IMR-90 (cell line): ENCODE measurements around the gene KRTAP5-1. TPM values are rescaled to one million over a fixed set of nuclear protein-coding genes. Genes with fewer than 3 reads are reported as not detected.

ENCODE experiments used
- ATAC-seq: fragments of 200-7000 bp; cut with Tn5 transposase; 2 replicates; pipeline ENCODE4 v1.9.1; 2020; ENCODE audit warnings: low read depth, mild to moderate bottlenecking, moderate library complexity
- BruUV-seq: library from RNA; stranded (reverse); fragments of 400-500 nt; replicated peaks from 2 replicates; lab custom pipeline; 2021; lab: Mats Ljungman, UMichigan
- CTCF ChIA-PET: fragments of 300-600 bp; formaldehyde crosslinking; extraction: SDS; loops from one replicate; lab custom pipeline; 2021; ENCODE audit warnings: antibody characterized with exemption; lab: Yijun Ruan, JAX
- POLR2A ChIA-PET: fragments of 300-600 bp; sonication (Branson Sonifier 250); formaldehyde crosslinking; loops from one replicate; lab custom pipeline; 2022; ENCODE audit warnings: antibody characterized with exemption; ENCODE audit not compliant: unreplicated experiment; lab: Charles Lee
- DNase-seq: peaks from one replicate; pipeline ENCODE4 v3.0.0; 2013
- H2AFZ ChIP-seq: replicated peaks from 2 replicates; pipeline ENCODE3; 2013; ENCODE audit warnings: low read length, mild to moderate bottlenecking; ENCODE audit not compliant: poor library complexity
- H2AK5ac ChIP-seq: 2 replicates; pipeline ENCODE4 v1.6.1; 2013; ENCODE audit warnings: low read depth, low read length, inconsistent platforms
- H2AK9ac ChIP-seq: replicated peaks from 2 replicates; pipeline ENCODE3; 2013; ENCODE audit warnings: mild to moderate bottlenecking, low read depth, low read length, moderate library complexity; ENCODE audit not compliant: poor library complexity
- H2BK120ac ChIP-seq: 2 replicates; pipeline ENCODE4 v1.6.1; 2013; ENCODE audit warnings: low read depth, low read length, inconsistent platforms
- H2BK15ac ChIP-seq: 3 replicates; pipeline ENCODE4 v1.6.1; 2013; ENCODE audit warnings: low read depth, low read length, inconsistent platforms
- H2BK20ac ChIP-seq: 2 replicates; pipeline ENCODE4 v1.6.1; 2013; ENCODE audit warnings: low read depth, mild to moderate bottlenecking, inconsistent platforms, low read length, moderate library complexity
- H2BK5ac ChIP-seq: 2 replicates; pipeline ENCODE4 v1.6.1; 2013; ENCODE audit warnings: mild to moderate bottlenecking, low read depth, low read length, inconsistent platforms; ENCODE audit not compliant: poor library complexity, severe bottlenecking
- H3K14ac ChIP-seq: replicated peaks from 2 replicates; pipeline ENCODE4 v1.6.1; 2013; ENCODE audit warnings: low read depth, low read length, inconsistent platforms
- H3K18ac ChIP-seq: 2 replicates; pipeline ENCODE4 v1.6.1; 2013; ENCODE audit warnings: low read depth, low read length, control low read depth
- H3K23ac ChIP-seq: 2 replicates; pipeline ENCODE4 v1.6.1; 2013; ENCODE audit warnings: low read depth, low read length, inconsistent platforms
- H3K27ac ChIP-seq: 2 replicates; pipeline ENCODE4 v1.5.1; 2013; ENCODE audit warnings: mild to moderate bottlenecking, control low read depth, low read length; ENCODE audit not compliant: insufficient read depth
- H3K27me3 ChIP-seq: 2 replicates; pipeline ENCODE4 v1.6.1; 2013; ENCODE audit warnings: low read length; ENCODE audit not compliant: control insufficient read depth, insufficient read depth
- H3K36me3 ChIP-seq: 2 replicates; pipeline ENCODE4 v1.6.1; 2013; ENCODE audit warnings: low read length, mixed read lengths; ENCODE audit not compliant: control insufficient read depth, insufficient read depth
- H3K4ac ChIP-seq: 2 replicates; pipeline ENCODE4 v1.6.1; 2013; ENCODE audit warnings: low read depth, low read length, inconsistent platforms
- H3K4me1 ChIP-seq: 2 replicates; pipeline ENCODE4 v1.6.1; 2013; ENCODE audit warnings: low read length, mixed read lengths; ENCODE audit not compliant: control insufficient read depth, insufficient read depth
- H3K4me2 ChIP-seq: 2 replicates; pipeline ENCODE4 v1.6.1; 2013; ENCODE audit warnings: low read depth, mild to moderate bottlenecking, control low read depth, low read length, moderate library complexity
- H3K4me3 ChIP-seq: 2 replicates; pipeline ENCODE4 v1.5.1; 2013; ENCODE audit warnings: low read depth, mild to moderate bottlenecking, control low read depth, low read length, moderate library complexity; ENCODE audit not compliant: insufficient read depth
- H3K56ac ChIP-seq: 2 replicates; pipeline ENCODE4 v1.6.1; 2013; ENCODE audit warnings: low read length, inconsistent platforms; ENCODE audit not compliant: insufficient read depth; ENCODE audit errors: extremely low read depth
- H3K79me1 ChIP-seq, 2 experiments: 2 replicates each; pipeline ENCODE4 v1.6.1; 2013; ENCODE audit warnings: low read length in 2 of 2, inconsistent platforms in 1 of 2, low read depth in 1 of 2
- H3K9ac ChIP-seq: 2 replicates; pipeline ENCODE4 v1.6.1; 2013; ENCODE audit warnings: low read depth, low read length, control low read depth
- H3K9me1 ChIP-seq: 2 replicates; pipeline ENCODE4 v1.6.1; 2013; ENCODE audit warnings: low read length, inconsistent platforms; ENCODE audit not compliant: insufficient read depth
- H3K9me3 ChIP-seq: 2 replicates; pipeline ENCODE4 v1.6.1; 2013; ENCODE audit warnings: low read length; ENCODE audit not compliant: control insufficient read depth, insufficient read depth
- H4K20me1 ChIP-seq: 2 replicates; pipeline ENCODE4 v1.6.1; 2013; ENCODE audit warnings: low read length, inconsistent platforms; ENCODE audit not compliant: insufficient read depth
- H4K5ac ChIP-seq: 2 replicates; pipeline ENCODE4 v1.6.1; 2013; ENCODE audit warnings: mild to moderate bottlenecking, low read depth, low read length, control low read depth
- H4K8ac ChIP-seq, 2 experiments: 2 replicates each; pipeline ENCODE4 v1.6.1; 2013; ENCODE audit warnings: low read depth in 2 of 2, low read length in 2 of 2, control low read depth in 1 of 2, inconsistent platforms in 1 of 2
- H4K91ac ChIP-seq: 2 replicates; pipeline ENCODE4 v1.6.1; 2013; ENCODE audit warnings: low read depth, low read length, inconsistent platforms; ENCODE audit not compliant: insufficient read depth
- BHLHE40 ChIP-seq: fragments of 150-350 bp; IDR thresholded peaks from 2 replicates; pipeline ENCODE4 v1.6.1; 2016; ENCODE audit warnings: mild to moderate bottlenecking, low read depth, low read length
- CHD1 ChIP-seq: IDR thresholded peaks from 2 replicates; pipeline ENCODE4 v1.6.1; 2012; ENCODE audit warnings: low read depth, low read length, improper control_type of control experiment
- FOS ChIP-seq: fragments of 150-350 bp; IDR thresholded peaks from 2 replicates; pipeline ENCODE4 v1.6.1; 2016; ENCODE audit warnings: low read depth, low read length
- MAZ ChIP-seq: IDR thresholded peaks from 2 replicates; pipeline ENCODE4 v1.6.1; 2012; ENCODE audit warnings: low read depth, mild to moderate bottlenecking, low read length, improper control_type of control experiment, moderate library complexity, borderline replicate concordance
- NFE2L2 ChIP-seq: fragments of 150-350 bp; IDR thresholded peaks from 2 replicates; pipeline ENCODE4 v1.6.1; 2016; ENCODE audit warnings: low read depth, mild to moderate bottlenecking, low read length
- POLR2A ChIP-seq: IDR thresholded peaks from 2 replicates; pipeline ENCODE4 v1.6.1; 2012; ENCODE audit warnings: mild to moderate bottlenecking, low read depth, low read length
- WGBS, 2 experiments: methylation state at CpG; one replicate each; pipeline versions ENCODE4 v1.1.5 to v1.1.7; 2013; ENCODE audit warnings: missing lambda C conversion rate in 2 of 2; ENCODE audit not compliant: insufficient read length in 1 of 2; ENCODE audit errors: extremely low coverage in 2 of 2; 5-methylcytosine and 5-hydroxymethylcytosine counted together
- dilution Hi-C: fragments of 300-500 bp; cut with HindIII; formaldehyde crosslinking; loops from one replicate; pipeline ENCODE4 v1.14.3; 2018; ENCODE audit warnings: low sequenced_read_pairs; ENCODE audit not compliant: unreplicated experiment
- in situ Hi-C: fragments of 300-500 bp; cut with MboI; formaldehyde crosslinking; loops from 3 replicates; pipeline ENCODE4 v1.14.3; 2019; ENCODE audit warnings: low sequenced_read_pairs, inconsistent platforms, mixed read lengths
- intact Hi-C: fragments of 100-400 bp; cut with micrococcal nuclease; formaldehyde crosslinking; loops from 2 replicates; pipeline ENCODE4 v1.10.0; 2022
- polyA plus RNA-seq, 3 experiments: library from polyadenylated mRNA; depleted of rRNA; stranded (reverse); fragments of >200 nt; gene quantifications; 2 replicates each; pipeline ENCODE4 v1.2.3, GENCODE V29; 2012; ENCODE audit warnings: low replicate concordance in 1 of 3
- total RNA-seq: library from RNA; depleted of rRNA; stranded (reverse); fragments of >200 nt; gene quantifications from 2 replicates; pipeline ENCODE4 v1.2.3, GENCODE V29; 2012
- TF ChIP-seq, protein P1 (sequence below): fragments of 150-350 bp; IDR thresholded peaks from 2 replicates; pipeline ENCODE4 v1.6.1; 2017; ENCODE audit warnings: mild to moderate bottlenecking, antibody characterized with exemption, low read length, low read depth

KRTAP5-1 gene
- total and polyA plus RNA-seq, 2 of the 4 experiments (the other 2 are of a cell fraction), result not detected

DNA sequence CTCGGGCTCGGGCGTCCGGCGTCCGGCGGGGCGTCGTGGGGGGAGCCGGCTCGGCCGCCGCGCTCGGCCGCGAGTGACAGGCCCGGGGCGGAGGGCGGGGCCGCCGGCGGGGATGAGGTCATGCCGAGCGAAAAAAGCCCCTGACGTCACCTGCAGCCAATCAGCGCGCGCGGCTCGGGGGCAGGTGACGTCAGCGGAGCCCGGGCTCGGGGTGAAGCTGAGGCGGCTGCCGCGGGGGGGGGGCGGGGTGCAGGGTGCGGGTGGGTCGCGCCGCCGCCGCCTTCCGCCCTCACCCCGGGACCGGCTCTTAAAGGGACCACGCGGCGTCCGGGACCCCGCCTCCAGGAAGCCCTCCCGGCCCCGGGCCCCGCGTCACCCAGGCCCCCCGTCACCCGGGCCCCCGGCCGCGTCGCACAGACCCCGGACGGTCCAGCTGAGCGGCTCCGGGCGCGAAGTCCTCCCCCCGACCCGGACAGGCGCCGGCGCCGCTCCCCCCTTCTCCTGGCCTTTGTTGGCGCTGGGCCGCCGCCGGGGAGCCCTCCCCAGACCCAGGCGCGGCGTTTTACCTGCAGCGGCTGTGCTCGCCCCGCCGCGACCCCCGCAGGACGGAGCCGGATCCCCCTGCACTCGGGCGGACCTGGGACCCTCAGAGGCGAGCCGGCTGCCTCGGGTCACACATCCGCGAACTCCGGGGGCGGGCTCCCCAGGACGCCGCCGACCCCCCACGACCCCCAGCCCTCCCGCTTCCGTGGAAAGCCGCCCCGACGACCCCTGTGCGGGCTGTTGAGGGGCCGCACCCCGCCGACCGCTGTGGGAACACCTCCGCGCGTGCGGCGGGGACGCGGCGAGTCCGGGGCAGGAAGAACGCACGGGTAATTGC, 12.6 kb downstream of the KRTAP5-1 start, which contains the start of gene DUSP8:
Gene DUSP8, minus strand, starts transcription at position 75 of the 880 bp plus-strand sequence. CDS start 6,445 bp downstream, outside the sequence.
- no peak within 1 kb of the TSS for H2BK5ac ChIP-seq
- dilution Hi-C loops, result no loop called here
- no peak within 1 kb of the TSS; a peak in 1 of 4 replicates for H4K8ac ChIP-seq
- no peak within 1 kb of the TSS for H2BK20ac ChIP-seq
- H2AFZ ChIP-seq, result peak within 1 kb of the TSS; percentile 85
- no TSS peak for BruUV-seq
- peak within 1 kb of the TSS; percentile 59; the same call in 1 of the 2 replicates for H3K14ac ChIP-seq
- no peak within 1 kb of the TSS for H2AK5ac ChIP-seq
- peaks cover 24% of the 10 kb centered on the region for H3K27me3 ChIP-seq
- peak within 1 kb of the TSS; percentile 58 for H3K4me3 ChIP-seq
- intact Hi-C loops, result no loop called here
- H2BK120ac ChIP-seq, result 0 out of 2 replicates have a peak within 1 kb of the TSS, but pooled peaks have one; percentile 40
- peak within 1 kb of the TSS; percentile 47; the same call in 1 of the 2 replicates for H4K91ac ChIP-seq
- peak within 1 kb of the TSS; percentile 57 for H3K9ac ChIP-seq
- ChIA-PET POLR2A (interaction anchor here (0.6 kb wide), 1 partner anchor 14 kb away, joined by 4 read pairs; no protein-coding TSS in a partner anchor), CTCF (interaction anchor here (4.4 kb wide), 1 partner anchor 26 kb away, joined by 30 read pairs; no protein-coding TSS in a partner anchor)
- H3K9me3 ChIP-seq, result no peaks in the 10 kb centered on the region
- H3K23ac ChIP-seq, result no peak within 1 kb of the TSS
- TF ChIP-seq MAZ, result peak; percentile 77; the same call in 1 of the 2 replicates
- no peak for TF ChIP-seq CHD1
- TF ChIP-seq POLR2A, result peak; percentile 32; the same call in 1 of the 2 replicates
- TF ChIP-seq, protein P1, sequence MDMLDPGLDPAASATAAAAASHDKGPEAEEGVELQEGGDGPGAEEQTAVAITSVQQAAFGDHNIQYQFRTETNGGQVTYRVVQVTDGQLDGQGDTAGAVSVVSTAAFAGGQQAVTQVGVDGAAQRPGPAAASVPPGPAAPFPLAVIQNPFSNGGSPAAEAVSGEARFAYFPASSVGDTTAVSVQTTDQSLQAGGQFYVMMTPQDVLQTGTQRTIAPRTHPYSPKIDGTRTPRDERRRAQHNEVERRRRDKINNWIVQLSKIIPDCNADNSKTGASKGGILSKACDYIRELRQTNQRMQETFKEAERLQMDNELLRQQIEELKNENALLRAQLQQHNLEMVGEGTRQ, result peak; percentile 29; the same call in 1 of the 2 replicates
- peak; percentile 48; the same call in 1 of the 2 replicates for TF ChIP-seq FOS
- TF ChIP-seq NFE2L2, result no peak
- TF ChIP-seq BHLHE40, result no peak
- H3K4me2 ChIP-seq, result peak within 1 kb of the TSS; percentile 93
- peaks cover 11 to 26% of the 10 kb centered on the region in 2 experiments; a peak in 2 of 4 replicates for H3K79me1 ChIP-seq
- H3K4ac ChIP-seq, result peak within 1 kb of the TSS; percentile 65; the same call in 1 of the 2 replicates
- in situ Hi-C loops, result no loop called here
- no peaks in the 10 kb centered on the region for H3K36me3 ChIP-seq
- H3K9me1 ChIP-seq, result no peaks in the 10 kb centered on the region
- DNase-seq (peak; percentile 84), ATAC-seq (peak; percentile 83)
- no peak within 1 kb of the TSS for H3K56ac ChIP-seq
- H2BK15ac ChIP-seq, result no peak within 1 kb of the TSS
- H3K18ac ChIP-seq, result no peak within 1 kb of the TSS
- peak within 1 kb of the TSS; percentile 15; the same call in 1 of the 2 replicates for H3K27ac ChIP-seq
- 0 out of 2 replicates have a peak within 1 kb of the TSS, but pooled peaks have one; percentile 13 for H4K5ac ChIP-seq
- H3K4me1 ChIP-seq, result peaks cover 3% of the 10 kb centered on the region
- 4% methylated on average over 28 of the region's 124 CpGs; no CpG with 5 or more reads in 1 of the 2 experiments for WGBS, 2 experiments
- peak within 1 kb of the TSS; percentile 94 for H2AK9ac ChIP-seq
- peaks cover 47% of the 10 kb centered on the region for H4K20me1 ChIP-seq
